ENCODE measurements around the gene ANAPC4.
"Not testable (repeated sequence)": the region's sequence is repeated elsewhere in the genome, so short reads cannot be mapped to it uniquely, and the experiment has no call there.

ANAPC4 gene

GRCh38 chr4:25376754-25377571 is at the start of gene ANAPC4:
Gene ANAPC4, plus strand, starts transcription at chr4:25377263. Its CDS starts 165 bp downstream, at chr4:25377428.
- peak; percentile 92 to 95 for DNase-seq

GRCh38 chr4:25328463-25328862 is 48.6 kb upstream of the ANAPC4 start:
- not testable (repeated sequence) for DNase-seq

GRCh38 chr4:25330335-25330734 is 46.7 kb upstream of the ANAPC4 start:
- DNase-seq, result no peak

GRCh38 chr4:25330905-25331808 is 45.9 kb upstream of the ANAPC4 start:
- no peak for DNase-seq

GRCh38 chr4:25343671-25344070 is 33.4 kb upstream of the ANAPC4 start:
- DNase-seq, result no peak

GRCh38 chr4:25345744-25346143 is 31.3 kb upstream of the ANAPC4 start:
- DNase-seq, result no peak

- DNase-seq, result no peak
Measured at GRCh38 chr4:25346913-25347312, 30.1 kb upstream of the ANAPC4 start.

- DNase-seq, result no peak
Measured at GRCh38 chr4:25347473-25347872, 29.6 kb upstream of the ANAPC4 start.

GRCh38 chr4:25347971-25348370 is 29.1 kb upstream of the ANAPC4 start:
- no peak for DNase-seq

- DNase-seq, result no peak
Measured at GRCh38 chr4:25350561-25350960, 26.5 kb upstream of the ANAPC4 start.

- DNase-seq, result no peak
Measured at GRCh38 chr4:25351777-25352416, 25.2 kb upstream of the ANAPC4 start.

- DNase-seq, result no peak
Measured at GRCh38 chr4:25356068-25356467, 21.0 kb upstream of the ANAPC4 start.

GRCh38 chr4:25358515-25359275 is 18.4 kb upstream of the ANAPC4 start:
- DNase-seq, result peak in 1 of 2 experiments; percentile 60

- DNase-seq, result peak in 1 of 2 experiments; percentile 42
Measured at GRCh38 chr4:25361253-25361652, 15.8 kb upstream of the ANAPC4 start.

- DNase-seq, result peak; percentile 21 to 51
Measured at GRCh38 chr4:25367004-25367621, 9.9 kb upstream of the ANAPC4 start.

- no peak for DNase-seq
Measured at GRCh38 chr4:25367877-25368276, 9.2 kb upstream of the ANAPC4 start.

GRCh38 chr4:25368315-25368714 is 8.7 kb upstream of the ANAPC4 start:
- DNase-seq, result no peak

- peak in 1 of 2 experiments; percentile 69 for DNase-seq
Measured at GRCh38 chr4:25370242-25370641, 6.8 kb upstream of the ANAPC4 start.

- DNase-seq, result not testable (repeated sequence)
Measured at GRCh38 chr4:25372549-25372948, 4.5 kb upstream of the ANAPC4 start.

GRCh38 chr4:25377572-25378436 is 741 bp downstream of the ANAPC4 start:
- DNase-seq, result no peak

- no peak for DNase-seq
Measured at GRCh38 chr4:25378437-25378743, 1.3 kb downstream of the ANAPC4 start.

Measured in NCI-H2081 (cell line).